Spleen (tissue), 7 donors: ENCODE measurements around the gene NUSAP1.

Experiments
- POLR2A ChIP-seq, 3 donors: fragments of 450-650 bp; IDR thresholded peaks; one replicate each; pipeline ENCODE4 v1.5.1; 2017; ENCODE audit warnings: antibody characterized with exemption in 3 of 3, mild to moderate bottlenecking in 1 of 3
- POLR2AphosphoS5 ChIP-seq, 3 donors: sonication (generic); formaldehyde crosslinking; IDR thresholded peaks; one replicate each; pipeline ENCODE4 v1.5.1; 2017; ENCODE audit warnings: antibody characterized with exemption in 3 of 3
- TF ChIP-seq, protein P1 (sequence below), 11 experiments: fragments of 200-600 bp in 7 of 11; fragments of 450-650 bp in 4 of 11; sonication (generic) in 4 of 11; IDR thresholded peaks in 8 of 11; conservative IDR thresholded peaks in 3 of 11; 1 replicate in 7 of 11; 2 replicates in 4 of 11; pipeline versions ENCODE4 v1.4.0 to v1.8.0; 2016 to 2021; ENCODE audit warnings: antibody characterized with exemption in 11 of 11, inconsistent platforms in 4 of 11, mild to moderate bottlenecking in 1 of 11
- donor health status: DM: no; HTN: no; CAD: no; lungs with moderate emphysema.
- donor health status: DM: no; HTN: no; CAD: no.
- donor health status: DM: no; HTN: no; CAD: no.

DNA sequence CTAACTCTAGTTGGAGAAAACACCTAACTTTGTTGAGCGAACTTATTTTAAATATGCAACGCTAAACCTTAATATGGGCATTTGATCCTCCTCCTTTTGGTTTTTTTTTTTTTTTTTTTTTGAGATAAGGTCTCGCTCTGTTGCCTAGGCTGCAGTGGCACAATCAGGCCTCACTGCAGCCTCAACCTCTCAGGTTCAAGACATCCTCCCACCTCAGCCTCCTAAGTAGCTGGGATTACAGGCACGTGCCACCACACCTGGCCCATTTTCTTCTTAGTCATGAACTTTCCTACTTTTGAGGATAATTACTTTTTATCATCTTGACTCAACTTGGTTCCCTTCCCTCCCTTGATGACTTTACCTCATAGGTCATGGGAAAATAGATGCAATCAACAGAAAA is 3.9 kb downstream of the NUSAP1 start:
- TF ChIP-seq, protein P1, sequence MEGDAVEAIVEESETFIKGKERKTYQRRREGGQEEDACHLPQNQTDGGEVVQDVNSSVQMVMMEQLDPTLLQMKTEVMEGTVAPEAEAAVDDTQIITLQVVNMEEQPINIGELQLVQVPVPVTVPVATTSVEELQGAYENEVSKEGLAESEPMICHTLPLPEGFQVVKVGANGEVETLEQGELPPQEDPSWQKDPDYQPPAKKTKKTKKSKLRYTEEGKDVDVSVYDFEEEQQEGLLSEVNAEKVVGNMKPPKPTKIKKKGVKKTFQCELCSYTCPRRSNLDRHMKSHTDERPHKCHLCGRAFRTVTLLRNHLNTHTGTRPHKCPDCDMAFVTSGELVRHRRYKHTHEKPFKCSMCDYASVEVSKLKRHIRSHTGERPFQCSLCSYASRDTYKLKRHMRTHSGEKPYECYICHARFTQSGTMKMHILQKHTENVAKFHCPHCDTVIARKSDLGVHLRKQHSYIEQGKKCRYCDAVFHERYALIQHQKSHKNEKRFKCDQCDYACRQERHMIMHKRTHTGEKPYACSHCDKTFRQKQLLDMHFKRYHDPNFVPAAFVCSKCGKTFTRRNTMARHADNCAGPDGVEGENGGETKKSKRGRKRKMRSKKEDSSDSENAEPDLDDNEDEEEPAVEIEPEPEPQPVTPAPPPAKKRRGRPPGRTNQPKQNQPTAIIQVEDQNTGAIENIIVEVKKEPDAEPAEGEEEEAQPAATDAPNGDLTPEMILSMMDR (IDR thresholded peaks at IDR 0.05 in 8 of 11, conservative IDR thresholded peaks at IDR 0.05 in 3 of 11): no peak
- TF ChIP-seq POLR2A (IDR thresholded peaks at IDR 0.05): no peak
- no peak for TF ChIP-seq POLR2AphosphoS5 (IDR thresholded peaks at IDR 0.05)
